ENCODE data around the gene UBE4B.

- TF ChIP-seq CTCF (IDR thresholded peaks at IDR 0.05): no peak
- TF ChIP-seq NR1H2 (CRISPR knock-in tag; IDR thresholded peaks at IDR 0.05): no peak
- TF ChIP-seq TEAD4 (CRISPR knock-in tag; IDR thresholded peaks at IDR 0.05): no peak
- TF ChIP-seq ZNF512 (CRISPR knock-in tag; IDR thresholded peaks at IDR 0.05; ENCODE audit: borderline replicate concordance): no peak
- no peak for TF ChIP-seq USF1 (CRISPR knock-in tag; IDR thresholded peaks at IDR 0.05)
- TF ChIP-seq E2F1 (CRISPR knock-in tag; IDR thresholded peaks at IDR 0.05): no peak
- no peak for TF ChIP-seq ZNF121 (CRISPR knock-in tag; IDR thresholded peaks at IDR 0.05)
- no peak for TF ChIP-seq NFE2L1 (CRISPR knock-in tag; IDR thresholded peaks at IDR 0.05)
- TF ChIP-seq ZNF281 (CRISPR knock-in tag; IDR thresholded peaks at IDR 0.05): no peak
Measured at GRCh38 chr1:10209590-10209904, 176.8 kb downstream of the UBE4B start.

All from WTC11 (cell line).